ENCODE results near the gene RPL22L1. TPM values are rescaled to one million over a fixed set of nuclear protein-coding genes. Genes with fewer than 3 reads are reported as not detected.

RPL22L1 gene
- polyA plus RNA-seq, 2 of the 4 experiments (the other 2 are of a cell fraction) = 258 to 309 TPM

DNA sequence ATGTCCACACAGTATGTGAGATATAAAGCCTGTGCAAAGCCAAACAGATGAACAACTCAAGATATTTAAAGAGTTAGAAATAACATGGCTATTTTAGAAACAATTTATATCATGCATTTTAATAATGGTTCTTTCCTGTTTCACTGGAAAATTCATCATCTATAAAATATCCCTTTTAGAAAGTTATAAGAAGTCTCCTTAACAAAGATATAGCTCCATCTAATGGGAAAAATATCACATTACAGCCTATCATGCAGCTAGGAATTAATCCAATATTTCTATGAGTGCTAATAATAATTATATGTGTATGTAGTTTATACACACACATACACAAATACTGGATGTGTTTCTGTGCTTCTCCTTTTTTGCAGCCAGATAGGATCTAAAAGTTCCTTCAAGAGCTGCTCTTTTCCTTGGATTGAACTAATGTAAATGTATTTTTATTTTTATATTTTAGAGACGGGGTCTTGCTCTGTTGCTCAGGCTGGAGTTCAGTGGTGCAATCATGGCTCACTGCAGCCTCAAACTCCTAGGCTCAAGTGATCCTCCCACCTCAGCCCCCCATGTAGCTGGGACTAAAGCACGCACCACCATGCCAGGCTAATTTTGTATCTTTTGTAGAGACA is 21.6 kb downstream of the RPL22L1 start:
- no peak overlapping the region for H3K4me3 ChIP-seq
- no peak overlapping the region for H3K4me2 ChIP-seq
- 85% methylated on average over 2 of the region's 2 CpGs for WGBS (ENCODE audit: missing lambda C conversion rate)
- no peak for TF ChIP-seq ZC3H11A (IDR thresholded peaks at IDR 0.05)
- no peak for TF ChIP-seq TP53 (CRISPR knock-in tag; IDR thresholded peaks at IDR 0.05)
- no peak for TF ChIP-seq MYC (IDR thresholded peaks at IDR 0.05; ENCODE audit: borderline replicate concordance, low read length)
- no peak for TF ChIP-seq FOSL2 (IDR thresholded peaks at IDR 0.05)
- TF ChIP-seq FOSL2 (CRISPR knock-in tag; IDR thresholded peaks at IDR 0.05) = no peak
- no peak for TF ChIP-seq FOSB (CRISPR knock-in tag; IDR thresholded peaks at IDR 0.05)
- peak; percentile 46 to 55; a peak in 4 of 5 replicates for TF ChIP-seq RAD21 (conservative IDR thresholded peaks at IDR 0.05 in 1 of 2, IDR thresholded peaks at IDR 0.05 in 1 of 2)
- no peak for TF ChIP-seq CHD4 (IDR thresholded peaks at IDR 0.05; ENCODE audit: borderline replicate concordance)
- TF ChIP-seq, protein P1, sequence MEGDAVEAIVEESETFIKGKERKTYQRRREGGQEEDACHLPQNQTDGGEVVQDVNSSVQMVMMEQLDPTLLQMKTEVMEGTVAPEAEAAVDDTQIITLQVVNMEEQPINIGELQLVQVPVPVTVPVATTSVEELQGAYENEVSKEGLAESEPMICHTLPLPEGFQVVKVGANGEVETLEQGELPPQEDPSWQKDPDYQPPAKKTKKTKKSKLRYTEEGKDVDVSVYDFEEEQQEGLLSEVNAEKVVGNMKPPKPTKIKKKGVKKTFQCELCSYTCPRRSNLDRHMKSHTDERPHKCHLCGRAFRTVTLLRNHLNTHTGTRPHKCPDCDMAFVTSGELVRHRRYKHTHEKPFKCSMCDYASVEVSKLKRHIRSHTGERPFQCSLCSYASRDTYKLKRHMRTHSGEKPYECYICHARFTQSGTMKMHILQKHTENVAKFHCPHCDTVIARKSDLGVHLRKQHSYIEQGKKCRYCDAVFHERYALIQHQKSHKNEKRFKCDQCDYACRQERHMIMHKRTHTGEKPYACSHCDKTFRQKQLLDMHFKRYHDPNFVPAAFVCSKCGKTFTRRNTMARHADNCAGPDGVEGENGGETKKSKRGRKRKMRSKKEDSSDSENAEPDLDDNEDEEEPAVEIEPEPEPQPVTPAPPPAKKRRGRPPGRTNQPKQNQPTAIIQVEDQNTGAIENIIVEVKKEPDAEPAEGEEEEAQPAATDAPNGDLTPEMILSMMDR (IDR thresholded peaks at IDR 0.05) = peak; percentile 42
- TF ChIP-seq POLR2A (IDR thresholded peaks at IDR 0.05; ENCODE audit: low read length) = no peak
- no peak for TF ChIP-seq HDAC2 (IDR thresholded peaks at IDR 0.05)
- TF ChIP-seq, protein P2, sequence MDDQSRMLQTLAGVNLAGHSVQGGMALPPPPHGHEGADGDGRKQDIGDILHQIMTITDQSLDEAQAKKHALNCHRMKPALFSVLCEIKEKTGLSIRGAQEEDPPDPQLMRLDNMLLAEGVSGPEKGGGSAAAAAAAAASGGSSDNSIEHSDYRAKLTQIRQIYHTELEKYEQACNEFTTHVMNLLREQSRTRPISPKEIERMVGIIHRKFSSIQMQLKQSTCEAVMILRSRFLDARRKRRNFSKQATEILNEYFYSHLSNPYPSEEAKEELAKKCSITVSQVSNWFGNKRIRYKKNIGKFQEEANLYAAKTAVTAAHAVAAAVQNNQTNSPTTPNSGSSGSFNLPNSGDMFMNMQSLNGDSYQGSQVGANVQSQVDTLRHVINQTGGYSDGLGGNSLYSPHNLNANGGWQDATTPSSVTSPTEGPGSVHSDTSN (IDR thresholded peaks at IDR 0.05) = no peak
- no peak for TF ChIP-seq HEYL (CRISPR knock-in tag; IDR thresholded peaks at IDR 0.05)
- no peak for TF ChIP-seq MAZ (IDR thresholded peaks at IDR 0.05; ENCODE audit: borderline replicate concordance, low read depth, low read length)
- TF ChIP-seq SMC3 (IDR thresholded peaks at IDR 0.05) = peak; percentile 43; the same call in 2 of the 3 replicates
- no peak for TF ChIP-seq GATA3 (IDR thresholded peaks at IDR 0.05; ENCODE audit: borderline replicate concordance)
- TF ChIP-seq, protein P3, sequence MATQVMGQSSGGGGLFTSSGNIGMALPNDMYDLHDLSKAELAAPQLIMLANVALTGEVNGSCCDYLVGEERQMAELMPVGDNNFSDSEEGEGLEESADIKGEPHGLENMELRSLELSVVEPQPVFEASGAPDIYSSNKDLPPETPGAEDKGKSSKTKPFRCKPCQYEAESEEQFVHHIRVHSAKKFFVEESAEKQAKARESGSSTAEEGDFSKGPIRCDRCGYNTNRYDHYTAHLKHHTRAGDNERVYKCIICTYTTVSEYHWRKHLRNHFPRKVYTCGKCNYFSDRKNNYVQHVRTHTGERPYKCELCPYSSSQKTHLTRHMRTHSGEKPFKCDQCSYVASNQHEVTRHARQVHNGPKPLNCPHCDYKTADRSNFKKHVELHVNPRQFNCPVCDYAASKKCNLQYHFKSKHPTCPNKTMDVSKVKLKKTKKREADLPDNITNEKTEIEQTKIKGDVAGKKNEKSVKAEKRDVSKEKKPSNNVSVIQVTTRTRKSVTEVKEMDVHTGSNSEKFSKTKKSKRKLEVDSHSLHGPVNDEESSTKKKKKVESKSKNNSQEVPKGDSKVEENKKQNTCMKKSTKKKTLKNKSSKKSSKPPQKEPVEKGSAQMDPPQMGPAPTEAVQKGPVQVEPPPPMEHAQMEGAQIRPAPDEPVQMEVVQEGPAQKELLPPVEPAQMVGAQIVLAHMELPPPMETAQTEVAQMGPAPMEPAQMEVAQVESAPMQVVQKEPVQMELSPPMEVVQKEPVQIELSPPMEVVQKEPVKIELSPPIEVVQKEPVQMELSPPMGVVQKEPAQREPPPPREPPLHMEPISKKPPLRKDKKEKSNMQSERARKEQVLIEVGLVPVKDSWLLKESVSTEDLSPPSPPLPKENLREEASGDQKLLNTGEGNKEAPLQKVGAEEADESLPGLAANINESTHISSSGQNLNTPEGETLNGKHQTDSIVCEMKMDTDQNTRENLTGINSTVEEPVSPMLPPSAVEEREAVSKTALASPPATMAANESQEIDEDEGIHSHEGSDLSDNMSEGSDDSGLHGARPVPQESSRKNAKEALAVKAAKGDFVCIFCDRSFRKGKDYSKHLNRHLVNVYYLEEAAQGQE (IDR thresholded peaks at IDR 0.05) = no peak
- TF ChIP-seq CBX8 (IDR thresholded peaks at IDR 0.05) = no peak
- no peaks in the 10 kb centered on the region for H3K4me1 ChIP-seq
- FAIRE-seq (no peak), ATAC-seq (peak in 1 of 2 experiments; percentile 50; a peak in 2 of 6 replicates), DNase-seq (ENCODE audit: low read depth in 1 of 2, low spot score in 1 of 2) (no peak)
- no peak overlapping the region for H3K27ac ChIP-seq
- no peaks in the 10 kb centered on the region for H3K9me3 ChIP-seq
- CTCF ChIA-PET = interaction anchor here (0.6 to 3.0 kb wide), 14 partner anchors 8 to 446 kb away, joined by 3 to 27 read pairs (median 4); no protein-coding TSS in a partner anchor
- POLR2A ChIA-PET = interaction anchor here (0.6 kb wide), 1 partner anchor 22 kb away, joined by 3 read pairs; the partner anchor contains the start of gene RPL22L1

DNA sequence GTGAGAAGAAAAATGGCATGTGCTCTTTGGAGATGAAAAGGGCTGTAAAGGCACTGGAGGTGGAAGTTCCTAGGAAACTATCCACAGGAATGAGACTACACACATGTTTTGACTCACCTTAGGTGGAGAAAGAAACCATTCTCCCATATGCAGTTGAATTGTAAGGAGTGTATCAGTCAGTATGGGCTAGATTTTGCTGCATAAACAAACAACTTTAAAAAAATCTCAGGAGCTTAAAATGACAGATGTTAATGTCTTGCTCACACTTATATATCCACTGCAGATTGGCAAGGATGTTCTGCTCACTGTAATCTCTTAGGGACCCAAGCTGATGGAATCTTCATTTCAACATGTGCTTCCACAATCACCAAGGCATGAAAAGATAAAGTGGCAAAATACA is 25.6 kb downstream of the RPL22L1 start:
- DNase-seq (ENCODE audit: low read depth in 1 of 2, low spot score in 1 of 2) (no peak), ATAC-seq (no peak), FAIRE-seq (no peak)
- H3K4me3 ChIP-seq = no peak overlapping the region
- no peak overlapping the region for H3K27ac ChIP-seq
- TF ChIP-seq CBX2 (IDR thresholded peaks at IDR 0.05; ENCODE audit: borderline replicate concordance, low read depth) = no peak
- TF ChIP-seq, protein P4, sequence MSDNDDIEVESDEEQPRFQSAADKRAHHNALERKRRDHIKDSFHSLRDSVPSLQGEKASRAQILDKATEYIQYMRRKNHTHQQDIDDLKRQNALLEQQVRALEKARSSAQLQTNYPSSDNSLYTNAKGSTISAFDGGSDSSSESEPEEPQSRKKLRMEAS (IDR thresholded peaks at IDR 0.05) = no peak
- no peak for TF ChIP-seq HOXA7 (CRISPR knock-in tag; IDR thresholded peaks at IDR 0.05)
- TF ChIP-seq, protein P5, sequence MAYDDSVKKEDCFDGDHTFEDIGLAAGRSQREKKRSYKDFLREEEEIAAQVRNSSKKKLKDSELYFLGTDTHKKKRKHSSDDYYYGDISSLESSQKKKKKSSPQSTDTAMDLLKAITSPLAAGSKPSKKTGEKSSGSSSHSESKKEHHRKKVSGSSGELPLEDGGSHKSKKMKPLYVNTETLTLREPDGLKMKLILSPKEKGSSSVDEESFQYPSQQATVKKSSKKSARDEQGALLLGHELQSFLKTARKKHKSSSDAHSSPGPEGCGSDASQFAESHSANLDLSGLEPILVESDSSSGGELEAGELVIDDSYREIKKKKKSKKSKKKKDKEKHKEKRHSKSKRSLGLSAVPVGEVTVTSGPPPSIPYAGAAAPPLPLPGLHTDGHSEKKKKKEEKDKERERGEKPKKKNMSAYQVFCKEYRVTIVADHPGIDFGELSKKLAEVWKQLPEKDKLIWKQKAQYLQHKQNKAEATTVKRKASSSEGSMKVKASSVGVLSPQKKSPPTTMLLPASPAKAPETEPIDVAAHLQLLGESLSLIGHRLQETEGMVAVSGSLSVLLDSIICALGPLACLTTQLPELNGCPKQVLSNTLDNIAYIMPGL (CRISPR knock-in tag; IDR thresholded peaks at IDR 0.05; ENCODE audit: borderline replicate concordance) = no peak
- TF ChIP-seq EHMT2 (IDR thresholded peaks at IDR 0.05; ENCODE audit: low read depth) = no peak
- no peak for TF ChIP-seq KDM5A (IDR thresholded peaks at IDR 0.05)
- no peak for TF ChIP-seq MYC (IDR thresholded peaks at IDR 0.05; ENCODE audit: borderline replicate concordance, low read length)
- no peak for TF ChIP-seq HOXB13 (CRISPR knock-in tag; IDR thresholded peaks at IDR 0.05; ENCODE audit: low read depth)
- no peak for TF ChIP-seq ZFP36 (IDR thresholded peaks at IDR 0.05; ENCODE audit: borderline replicate concordance, partially characterized antibody)
- no peak for TF ChIP-seq POLR2AphosphoS2 (conservative IDR thresholded peaks at IDR 0.05; ENCODE audit: low read length)
- no peak overlapping the region for H3K4me2 ChIP-seq
- POLR2A ChIA-PET = no interaction called here
- CTCF ChIA-PET = no interaction called here
- no peaks in the 10 kb centered on the region for H3K4me1 ChIP-seq
- H3K9me3 ChIP-seq = no peaks in the 10 kb centered on the region

Data from A549 (cell line).